BE2C (cell line): ENCODE data around the gene MRPS7.

ENCODE experiments used
- DNase-seq: peaks from one replicate; pipeline ENCODE4 v3.0.0-alpha.2; 2020
- H3K27me3 ChIP-seq: fragments of 250-450 bp; sonication (Bioruptor Pico); 2 replicates; pipeline ENCODE4 v1.5.1; 2020; ENCODE audit warnings: mild to moderate bottlenecking
- H3K36me3 ChIP-seq: fragments of 250-450 bp; sonication (Bioruptor Pico); 2 replicates; pipeline ENCODE4 v1.5.1; 2020; ENCODE audit warnings: mild to moderate bottlenecking
- H3K4me1 ChIP-seq: fragments of 250-450 bp; sonication (Bioruptor Pico); 2 replicates; pipeline ENCODE4 v1.5.1; 2020
- H3K4me3 ChIP-seq: 2 replicates; pipeline ENCODE4 v1.5.1; 2011; ENCODE audit warnings: low read depth, low read length
- H3K9me3 ChIP-seq: fragments of 250-450 bp; sonication (Bioruptor Pico); 2 replicates; pipeline ENCODE4 v1.5.1; 2020
- CTCF ChIP-seq: IDR thresholded peaks from 2 replicates; pipeline ENCODE4 v1.5.1; 2012; ENCODE audit warnings: mild to moderate bottlenecking, low read depth, low read length

Gene MRPS7

GRCh38 chr17:75295201-75296158, 33.8 kb downstream of the MRPS7 start:
- H3K9me3 ChIP-seq, result no peaks in the 10 kb centered on the region
- H3K27me3 ChIP-seq, result no peaks in the 10 kb centered on the region
- DNase-seq, result no peak
- no peaks in the 10 kb centered on the region for H3K4me1 ChIP-seq
- H3K36me3 ChIP-seq, result no peaks in the 10 kb centered on the region
- H3K4me3 ChIP-seq, result no peak overlapping the region
- no peak for TF ChIP-seq CTCF

- Histone ChIP-seq H3K4me3 (no peak overlapping the region), H3K9me3 (no peaks in the 10 kb centered on the region), H3K36me3 (no peaks in the 10 kb centered on the region), H3K27me3 (no peaks in the 10 kb centered on the region), H3K4me1 (no peaks in the 10 kb centered on the region)
- no peak for DNase-seq
- no peak for TF ChIP-seq CTCF
These were observed 38.6 kb downstream of the MRPS7 start for GRCh38 chr17:75300280-75300679.

- no peak overlapping the region for H3K4me3 ChIP-seq
These were observed 39.4 kb downstream of the MRPS7 start for GRCh38 chr17:75301049-75301448.

GRCh38 chr17:75301502-75302206, 40.0 kb downstream of the MRPS7 start:
- no peak for TF ChIP-seq CTCF
- no peaks in the 10 kb centered on the region for H3K36me3 ChIP-seq
- no peaks in the 10 kb centered on the region for H3K9me3 ChIP-seq
- no peak for DNase-seq
- no peaks in the 10 kb centered on the region for H3K4me1 ChIP-seq
- no peaks in the 10 kb centered on the region for H3K27me3 ChIP-seq
- no peak overlapping the region for H3K4me3 ChIP-seq

More at GRCh38 chr17:75301049-75301448, 39.4 kb downstream of the MRPS7 start:
- no peaks in the 10 kb centered on the region for H3K4me1 ChIP-seq
- TF ChIP-seq CTCF, result no peak
- no peaks in the 10 kb centered on the region for H3K9me3 ChIP-seq
- no peak for DNase-seq
- H3K27me3 ChIP-seq, result no peaks in the 10 kb centered on the region
- no peaks in the 10 kb centered on the region for H3K36me3 ChIP-seq

- Histone ChIP-seq H3K9me3 (no peaks in the 10 kb centered on the region), H3K4me1 (no peaks in the 10 kb centered on the region), H3K4me3 (no peak overlapping the region), H3K27me3 (no peaks in the 10 kb centered on the region), H3K36me3 (no peaks in the 10 kb centered on the region)
- DNase-seq, result no peak
- no peak for TF ChIP-seq CTCF
These were observed 46.5 kb downstream of the MRPS7 start for GRCh38 chr17:75307957-75308731.
